HuH-7.5 (cell line): ENCODE measurements around the gene ELP4.

Source experiments
- DNase-seq: peaks from one replicate; pipeline ENCODE4 v3.0.0; 2011; ENCODE audit warnings: low spot score

ELP4 gene

DNA sequence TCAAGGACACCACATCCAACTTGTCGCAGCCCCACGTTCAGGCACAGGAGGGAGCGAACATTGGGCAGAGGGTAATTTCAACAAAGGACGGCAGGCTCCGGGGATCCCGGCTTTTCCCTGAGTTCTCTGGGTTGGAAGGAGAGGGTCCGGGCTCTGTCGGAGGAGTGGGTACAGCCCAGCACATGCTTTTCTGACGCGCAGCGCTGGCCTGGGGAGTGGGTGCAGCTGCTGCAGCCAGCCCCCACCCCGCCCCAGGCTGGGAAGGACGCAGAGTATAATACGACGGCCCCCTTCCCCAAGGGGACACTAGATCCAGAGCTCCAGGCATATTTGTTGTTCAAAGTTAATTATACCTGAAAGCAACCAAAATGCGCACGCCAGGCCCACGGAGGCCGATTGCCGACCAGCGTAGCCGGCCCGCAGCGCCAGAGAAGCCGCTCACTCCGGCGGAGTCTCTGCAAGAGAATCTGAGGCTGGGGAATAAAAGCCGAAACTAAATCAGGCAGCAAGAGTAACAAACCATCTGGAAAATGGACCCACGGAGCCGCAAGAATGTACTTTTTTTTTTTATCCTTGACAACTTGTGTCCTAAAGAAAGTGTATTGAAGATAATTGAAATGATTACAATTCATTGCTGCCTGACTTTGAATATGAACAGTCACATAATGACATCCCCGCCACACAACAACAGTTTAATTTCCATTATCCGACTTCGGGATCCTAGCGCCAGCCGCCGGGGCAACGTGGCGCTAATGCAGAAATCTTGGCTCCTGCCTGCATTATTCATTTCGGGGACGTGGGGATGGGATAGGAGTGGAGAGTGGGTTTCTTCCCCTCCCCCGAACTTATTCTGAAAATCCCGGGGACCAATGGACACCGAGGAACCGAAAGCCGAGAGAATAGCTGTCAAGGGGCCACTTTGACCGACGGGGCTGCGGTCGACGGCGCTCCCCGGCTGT, 315.6 kb downstream of the ELP4 start:
- DNase-seq, result peak; percentile 28

GRCh38 chr11:31825838-31826484, 316.4 kb downstream of the ELP4 start:
- no peak for DNase-seq

- DNase-seq, result peak; percentile 71
These were observed 317.2 kb downstream of the ELP4 start for GRCh38 chr11:31826536-31827438.

GRCh38 chr11:31827455-31828206, 318.1 kb downstream of the ELP4 start:
- peak; percentile 58 for DNase-seq

DNA sequence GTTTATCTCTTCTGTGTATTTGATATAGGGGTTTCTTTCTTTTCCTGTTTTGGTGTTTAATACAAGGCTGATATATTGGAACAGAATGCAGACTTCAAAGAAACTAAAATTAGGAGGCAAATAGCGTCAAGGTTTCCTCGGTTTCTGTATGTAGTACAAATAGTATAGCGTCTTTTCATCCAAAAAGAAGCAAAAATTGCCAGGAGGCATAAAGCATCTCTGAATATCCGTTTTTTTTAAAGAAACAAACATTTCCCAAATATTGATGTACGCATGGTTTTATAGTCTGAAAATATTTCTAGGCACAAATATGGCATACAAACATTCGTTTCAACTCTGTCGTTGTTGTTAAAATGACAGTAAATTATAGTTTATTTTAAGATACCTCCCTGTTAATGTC, 318.6 kb downstream of the ELP4 start:
- DNase-seq, result no peak

DNA sequence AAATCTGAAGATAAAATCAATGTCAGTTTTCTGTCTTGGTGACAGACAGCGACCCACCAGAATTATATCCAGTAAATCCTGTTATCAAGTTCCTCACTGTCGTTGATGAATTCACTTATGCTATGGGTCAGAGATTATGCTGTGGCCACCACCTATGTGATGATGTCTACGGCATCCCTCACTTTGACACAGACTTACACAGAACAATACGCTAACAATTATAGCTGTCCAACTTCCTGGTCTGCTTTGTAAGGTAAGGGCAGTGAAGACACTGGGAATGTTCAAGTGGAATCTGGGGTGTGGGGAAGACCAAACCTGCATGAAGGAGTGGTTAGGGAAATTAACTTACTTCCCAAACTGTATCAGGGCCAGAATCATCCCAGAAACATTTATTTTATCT, 320.8 kb downstream of the ELP4 start:
- DNase-seq, result no peak

DNA sequence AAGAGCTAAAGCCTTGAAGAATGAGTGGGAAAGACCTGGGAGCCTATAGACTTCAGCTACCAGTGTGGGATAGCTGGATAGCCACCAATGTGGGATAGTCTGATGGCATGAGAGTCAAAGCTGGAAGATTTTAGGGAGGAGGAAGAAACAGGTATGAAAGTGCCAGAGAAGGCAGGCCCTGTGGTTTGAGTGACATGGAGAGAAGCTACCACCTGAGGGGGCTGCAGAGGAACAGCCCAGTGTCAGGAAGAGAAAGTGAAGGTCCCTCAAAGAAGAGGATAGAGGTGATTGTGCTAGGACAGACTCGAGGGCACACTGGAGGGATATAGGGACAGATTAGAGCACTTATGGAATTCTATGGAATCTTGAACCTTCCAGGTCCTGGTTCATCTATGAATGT, 324.7 kb downstream of the ELP4 start:
- no peak for DNase-seq
